GM12891 (cell line): Measurements from ENCODE around the gene IL17A.

ENCODE experiments used
- DNase-seq: peaks from one replicate; pipeline ENCODE4 v3.0.0; 2011; ENCODE audit warnings: low spot score; ENCODE audit not compliant: insufficient read length
- FAIRE-seq: peaks from 2 replicates; lab custom pipeline; 2011; peaks lifted over from hg19 to GRCh38; lab: Jason Lieb, UNC
- PAX5 ChIP-seq: IDR thresholded peaks from 2 replicates; pipeline ENCODE4 v1.6.1; 2011; ENCODE audit warnings: low read length, moderate library complexity, mild to moderate bottlenecking; ENCODE audit not compliant: insufficient read depth, severe bottlenecking
- POLR2A ChIP-seq: IDR thresholded peaks from 2 replicates; pipeline ENCODE4 v1.6.1; 2011; ENCODE audit warnings: low read depth, low read length, control low read depth
- POLR2AphosphoS5 ChIP-seq: IDR thresholded peaks from 2 replicates; pipeline ENCODE4 v1.6.1; 2011; ENCODE audit warnings: low read depth, low read length, control low read depth
- POU2F2 ChIP-seq: IDR thresholded peaks from 2 replicates; pipeline ENCODE4 v1.6.1; 2011; ENCODE audit warnings: low read depth, mild to moderate bottlenecking, control low read depth, low read length, moderate library complexity
- SPI1 ChIP-seq: IDR thresholded peaks from 2 replicates; pipeline ENCODE4 v1.6.1; 2011; ENCODE audit warnings: low read depth, low read length, control low read depth
- TAF1 ChIP-seq: IDR thresholded peaks from 2 replicates; pipeline ENCODE4 v1.6.1; 2011; ENCODE audit warnings: low read depth, low read length, control low read depth

The IL17A gene

GRCh38 chr6:52149949-52150348 is 36.2 kb upstream of the IL17A start:
- no peak for TF ChIP-seq TAF1
- no peak for TF ChIP-seq POLR2A
- no peak for TF ChIP-seq SPI1
- no peak for TF ChIP-seq PAX5
- TF ChIP-seq POU2F2: no peak
- no peak for TF ChIP-seq POLR2AphosphoS5
- no peak for DNase-seq
- no peak for FAIRE-seq

- TF ChIP-seq TAF1 (no peak), PAX5 (no peak), POLR2A (no peak), POLR2AphosphoS5 (no peak), POU2F2 (no peak), SPI1 (no peak)
- no peak for FAIRE-seq
- no peak for DNase-seq
These were observed 34.1 kb upstream of the IL17A start for GRCh38 chr6:52152070-52152423.

- DNase-seq: no peak
- FAIRE-seq: no peak
- no peak for TF ChIP-seq POLR2A
- TF ChIP-seq POU2F2: no peak
These were observed 33.4 kb upstream of the IL17A start for GRCh38 chr6:52152711-52153160.

GRCh38 chr6:52154381-52154780 is 31.8 kb upstream of the IL17A start:
- FAIRE-seq (no peak), DNase-seq (no peak)
- TF ChIP-seq SPI1 (no peak), POLR2A (no peak)

- TF ChIP-seq PAX5 (peak; percentile 15), SPI1 (peak; percentile 62), POLR2A (no peak), POLR2AphosphoS5 (no peak), POU2F2 (peak; percentile 75)
- FAIRE-seq: peak; percentile 98
- no peak for DNase-seq
These were observed 30.2 kb upstream of the IL17A start for GRCh38 chr6:52155791-52156576.

GRCh38 chr6:52157301-52157941 is 28.8 kb upstream of the IL17A start:
- DNase-seq: no peak
- TF ChIP-seq POU2F2 (peak; percentile 49; the same call in 1 of the 2 replicates), POLR2A (no peak), SPI1 (peak; percentile 34; the same call in 1 of the 2 replicates), PAX5 (no peak)
- no peak for FAIRE-seq

- no peak for TF ChIP-seq SPI1
- no peak for TF ChIP-seq POU2F2
- TF ChIP-seq POLR2AphosphoS5: no peak
- no peak for TF ChIP-seq TAF1
- TF ChIP-seq PAX5: no peak
- TF ChIP-seq POLR2A: no peak
- FAIRE-seq (no peak), DNase-seq (no peak)
These were observed 25.6 kb upstream of the IL17A start for GRCh38 chr6:52160472-52161104.

GRCh38 chr6:52161689-52162438 is 24.3 kb upstream of the IL17A start:
- FAIRE-seq (no peak), DNase-seq (no peak)
- TF ChIP-seq TAF1 (no peak), SPI1 (peak; percentile 65)

- TF ChIP-seq SPI1: no peak
- no peak for TF ChIP-seq POU2F2
- TF ChIP-seq TAF1: no peak
- no peak for TF ChIP-seq PAX5
- TF ChIP-seq POLR2AphosphoS5: no peak
- TF ChIP-seq POLR2A: no peak
- FAIRE-seq (peak; percentile 76), DNase-seq (no peak)
These were observed 23.0 kb upstream of the IL17A start for GRCh38 chr6:52162940-52163908.
